Left lung (tissue), 10 donors: ENCODE results near the gene PDE11A. TPM values are rescaled to one million over a fixed set of nuclear protein-coding genes. Genes with fewer than 3 reads are reported as not detected.
A peak's percentile ranks its signal among the peaks of the same experiment; 100 is the strongest.
"Not testable (repeated sequence)": the region's sequence is repeated elsewhere in the genome, so short reads cannot be mapped to it uniquely, and the experiment has no call there.

Experiments used
- ATAC-seq: fragments of 200-7000 bp; cut with Tn5 transposase; one replicate; pipeline ENCODE4 v1.9.1; 2020; ENCODE audit warnings: moderate library complexity
- DNase-seq, 4 donors: peaks; one replicate each; pipeline ENCODE4 v3.0.0-alpha.2; 2013 to 2020
- H3K27ac ChIP-seq, 2 donors: fragments of 200-600 bp; sonication (generic) in 1 of 2; one replicate each; pipeline versions ENCODE4 v1.5.0 to v1.8.0; 2020 to 2021
- H3K27me3 ChIP-seq, 2 donors: fragments of 200-600 bp; sonication (generic) in 1 of 2; one replicate each; pipeline versions ENCODE4 v1.5.0 to v1.8.0; 2020 to 2021
- H3K36me3 ChIP-seq, 2 donors: fragments of 200-600 bp; sonication (generic) in 1 of 2; one replicate each; pipeline versions ENCODE4 v1.5.0 to v1.8.0; 2020 to 2021
- H3K4me1 ChIP-seq, 2 donors: fragments of 200-600 bp; one replicate each; pipeline ENCODE4 v1.8.0; 2021
- H3K4me3 ChIP-seq, 2 donors: fragments of 200-600 bp; sonication (generic) in 1 of 2; one replicate each; pipeline versions ENCODE4 v1.5.0 to v1.8.0; 2020 to 2021; ENCODE audit warnings: mild to moderate bottlenecking in 1 of 2
- H3K9me3 ChIP-seq, 2 donors: fragments of 200-600 bp; sonication (generic) in 1 of 2; one replicate each; pipeline versions ENCODE4 v1.5.0 to v1.8.0; 2020 to 2021
- intact Hi-C, 2 donors: fragments of 100-400 bp; cut with DNase I; formaldehyde crosslinking; loops; one replicate each; pipeline versions ENCODE4 v1.11.2 to v1.14.2; 2022
- polyA plus RNA-seq, 6 donors: library from polyadenylated mRNA; unstranded; fragments of 120-200 nt; gene quantifications; one replicate each; pipeline ENCODE4 v1.2.1, GENCODE V29; 2013; ENCODE audit not compliant: insufficient read length in 6 of 6
- total RNA-seq, 2 donors: library from RNA; stranded (reverse); fragmentation: NEBNext Ultra II Directional; extraction: Animal tissue kit (Norgen Biotek cat#: 25700); gene quantifications; one replicate each; pipeline ENCODE4 v1.2.1, GENCODE V29; 2021
- TF ChIP-seq, protein P1 (sequence below), 2 donors: fragments of 200-600 bp; sonication (generic) in 1 of 2; IDR thresholded peaks; one replicate each; pipeline versions ENCODE4 v1.5.0 to v1.8.0; 2021; ENCODE audit warnings: antibody characterized with exemption in 2 of 2
- donor health status: DM: no; HTN: yes; CAD: no.
- donor health status: DM: no; HTN: no; CAD: no.

The PDE11A gene
- total and polyA plus RNA-seq, 8 donors = 0.24 to 0.73 (median 0.35) TPM

DNA sequence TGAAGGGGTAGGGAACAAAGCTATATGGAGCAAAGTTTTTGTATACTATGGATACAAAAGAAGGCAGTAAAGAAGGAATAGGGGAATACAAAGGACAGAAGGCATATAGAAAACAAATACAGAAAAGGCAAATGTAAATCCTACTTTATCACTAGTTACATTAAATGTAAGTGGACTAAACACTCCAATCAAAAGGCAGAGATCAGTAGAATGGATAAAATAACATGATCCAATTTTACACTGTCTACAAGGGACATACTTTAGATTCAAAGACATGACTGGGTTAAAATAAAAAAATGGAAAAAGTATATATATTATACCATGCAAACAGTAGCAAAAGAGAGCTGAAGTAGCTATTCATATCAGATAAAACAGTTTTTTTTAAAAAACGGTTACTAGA lies 215.0 kb downstream of the PDE11A start:
- intact Hi-C loops = no loop called here
- H3K27ac ChIP-seq = no peak overlapping the region
- no peaks in the 10 kb centered on the region for H3K36me3 ChIP-seq
- peaks cover 0 to 4% of the 10 kb centered on the region in 2 donors for H3K9me3 ChIP-seq
- no peak for DNase-seq
- H3K27me3 ChIP-seq = no peaks in the 10 kb centered on the region
- TF ChIP-seq, protein P1, sequence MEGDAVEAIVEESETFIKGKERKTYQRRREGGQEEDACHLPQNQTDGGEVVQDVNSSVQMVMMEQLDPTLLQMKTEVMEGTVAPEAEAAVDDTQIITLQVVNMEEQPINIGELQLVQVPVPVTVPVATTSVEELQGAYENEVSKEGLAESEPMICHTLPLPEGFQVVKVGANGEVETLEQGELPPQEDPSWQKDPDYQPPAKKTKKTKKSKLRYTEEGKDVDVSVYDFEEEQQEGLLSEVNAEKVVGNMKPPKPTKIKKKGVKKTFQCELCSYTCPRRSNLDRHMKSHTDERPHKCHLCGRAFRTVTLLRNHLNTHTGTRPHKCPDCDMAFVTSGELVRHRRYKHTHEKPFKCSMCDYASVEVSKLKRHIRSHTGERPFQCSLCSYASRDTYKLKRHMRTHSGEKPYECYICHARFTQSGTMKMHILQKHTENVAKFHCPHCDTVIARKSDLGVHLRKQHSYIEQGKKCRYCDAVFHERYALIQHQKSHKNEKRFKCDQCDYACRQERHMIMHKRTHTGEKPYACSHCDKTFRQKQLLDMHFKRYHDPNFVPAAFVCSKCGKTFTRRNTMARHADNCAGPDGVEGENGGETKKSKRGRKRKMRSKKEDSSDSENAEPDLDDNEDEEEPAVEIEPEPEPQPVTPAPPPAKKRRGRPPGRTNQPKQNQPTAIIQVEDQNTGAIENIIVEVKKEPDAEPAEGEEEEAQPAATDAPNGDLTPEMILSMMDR (IDR thresholded peaks at IDR 0.05) = no peak
- ATAC-seq = no peak
- H3K4me3 ChIP-seq = no peak overlapping the region
- H3K4me1 ChIP-seq = no peaks in the 10 kb centered on the region

GRCh38 chr2:177852389-177852788 lies 220.2 kb downstream of the PDE11A start:
- no peak for ATAC-seq

GRCh38 chr2:177843188-177843587 lies 229.4 kb downstream of the PDE11A start:
- no peaks in the 10 kb centered on the region for H3K36me3 ChIP-seq
- H3K27me3 ChIP-seq = no peaks in the 10 kb centered on the region
- DNase-seq (no peak), ATAC-seq (no peak)
- intact Hi-C loops = no loop called here
- no peak overlapping the region for H3K27ac ChIP-seq
- TF ChIP-seq, protein P1 (IDR thresholded peaks at IDR 0.05) = no peak
- no peaks in the 10 kb centered on the region for H3K4me1 ChIP-seq
- H3K9me3 ChIP-seq = no peaks in the 10 kb centered on the region
- no peak overlapping the region for H3K4me3 ChIP-seq

More at GRCh38 chr2:177852389-177852788, 220.2 kb downstream of the PDE11A start:
- TF ChIP-seq, protein P1 (IDR thresholded peaks at IDR 0.05) = no peak
- Histone ChIP-seq H3K4me1 (no peaks in the 10 kb centered on the region), H3K4me3 (no peak overlapping the region), H3K9me3 (peaks cover 0 to 4% of the 10 kb centered on the region in 2 donors), H3K27me3 (no peaks in the 10 kb centered on the region), H3K36me3 (no peaks in the 10 kb centered on the region), H3K27ac (no peak overlapping the region)
- intact Hi-C loops = no loop called here
- DNase-seq = no peak

DNA sequence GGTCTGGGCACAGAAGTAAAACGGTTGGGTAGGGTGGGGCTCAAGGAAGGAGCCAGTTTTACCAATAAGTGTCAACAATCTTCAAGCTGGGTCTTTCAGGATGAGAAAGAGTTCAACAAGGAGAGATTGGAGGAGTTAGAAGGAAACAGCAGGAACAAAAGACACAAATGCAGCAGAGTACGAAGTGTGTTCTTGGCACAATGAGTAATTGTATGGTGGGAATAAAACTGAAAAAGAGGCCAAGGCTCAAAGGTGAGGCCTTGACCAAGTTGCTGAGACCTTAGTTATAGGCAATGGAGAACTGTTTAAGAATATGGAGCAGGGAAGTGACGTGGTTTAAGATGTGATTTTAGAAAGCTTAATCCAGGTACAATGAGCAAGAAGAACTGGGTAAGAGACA lies 230.3 kb downstream of the PDE11A start:
- no peak for DNase-seq
- no peak overlapping the region for H3K27ac ChIP-seq
- no peak for ATAC-seq
- TF ChIP-seq, protein P1 (IDR thresholded peaks at IDR 0.05) = no peak
- H3K9me3 ChIP-seq = no peaks in the 10 kb centered on the region
- H3K27me3 ChIP-seq = no peaks in the 10 kb centered on the region
- H3K36me3 ChIP-seq = no peaks in the 10 kb centered on the region
- intact Hi-C loops = no loop called here
- H3K4me1 ChIP-seq = no peaks in the 10 kb centered on the region
- no peak overlapping the region for H3K4me3 ChIP-seq

GRCh38 chr2:177835418-177836204 lies 237.0 kb downstream of the PDE11A start:
- peaks cover 0 to 27% of the 10 kb centered on the region in 2 donors for H3K9me3 ChIP-seq
- intact Hi-C loops, H3K27ac ChIP-seq, H3K27me3 ChIP-seq, H3K4me3 ChIP-seq, ATAC-seq, H3K4me1 ChIP-seq, H3K36me3 ChIP-seq: not testable (repeated sequence)
- peak in 1 of 4 donors; percentile 45 for DNase-seq
